Body of pancreas (tissue), 4 donors: Measurements from ENCODE around the gene EZH1.

Experiments used
- POLR2A ChIP-seq, 3 donors: fragments of 450-650 bp; IDR thresholded peaks; one replicate each; pipeline ENCODE4 v1.6.1; 2016; ENCODE audit warnings: antibody characterized with exemption in 3 of 3, mild to moderate bottlenecking in 2 of 3
- TF ChIP-seq, protein P1 (sequence below), 7 experiments: fragments of 450-650 bp in 4 of 7; fragments of 200-600 bp in 3 of 7; sonication (generic) in 3 of 7; IDR thresholded peaks; one replicate each; pipeline ENCODE4 v1.5.1; 2016 to 2019; ENCODE audit warnings: antibody characterized with exemption in 7 of 7

- TF ChIP-seq POLR2A (IDR thresholded peaks at IDR 0.05), result no peak
- TF ChIP-seq, protein P1, sequence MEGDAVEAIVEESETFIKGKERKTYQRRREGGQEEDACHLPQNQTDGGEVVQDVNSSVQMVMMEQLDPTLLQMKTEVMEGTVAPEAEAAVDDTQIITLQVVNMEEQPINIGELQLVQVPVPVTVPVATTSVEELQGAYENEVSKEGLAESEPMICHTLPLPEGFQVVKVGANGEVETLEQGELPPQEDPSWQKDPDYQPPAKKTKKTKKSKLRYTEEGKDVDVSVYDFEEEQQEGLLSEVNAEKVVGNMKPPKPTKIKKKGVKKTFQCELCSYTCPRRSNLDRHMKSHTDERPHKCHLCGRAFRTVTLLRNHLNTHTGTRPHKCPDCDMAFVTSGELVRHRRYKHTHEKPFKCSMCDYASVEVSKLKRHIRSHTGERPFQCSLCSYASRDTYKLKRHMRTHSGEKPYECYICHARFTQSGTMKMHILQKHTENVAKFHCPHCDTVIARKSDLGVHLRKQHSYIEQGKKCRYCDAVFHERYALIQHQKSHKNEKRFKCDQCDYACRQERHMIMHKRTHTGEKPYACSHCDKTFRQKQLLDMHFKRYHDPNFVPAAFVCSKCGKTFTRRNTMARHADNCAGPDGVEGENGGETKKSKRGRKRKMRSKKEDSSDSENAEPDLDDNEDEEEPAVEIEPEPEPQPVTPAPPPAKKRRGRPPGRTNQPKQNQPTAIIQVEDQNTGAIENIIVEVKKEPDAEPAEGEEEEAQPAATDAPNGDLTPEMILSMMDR (IDR thresholded peaks at IDR 0.05), result no peak
Observed at GRCh38 chr17:42686520-42687128, 58.2 kb downstream of the EZH1 start.
